Bone marrow (tissue), 2 donors: ENCODE data around the gene TRIM49C.
"Not testable (repeated sequence)": the region's sequence is repeated elsewhere in the genome, so short reads cannot be mapped to it uniquely, and the experiment has no call there.

Experiments used
- DNase-seq, 2 donors: peaks; one replicate each; lab custom pipeline; 2025; lab: John Stamatoyannopoulos, UW

Gene TRIM49C

GRCh38 chr11:90030806-90031205 is at the start of gene TRIM49C:
TSS of gene TRIM49C (plus strand) at chr11:90031106. CDS start at chr11:90035212, 4,106 bp downstream.
- not testable (repeated sequence) for DNase-seq

GRCh38 chr11:90024184-90024583 is 6.7 kb upstream of the TRIM49C start:
- DNase-seq: not testable (repeated sequence)

GRCh38 chr11:90051591-90052209 is 20.8 kb downstream of the TRIM49C start:
- not testable (repeated sequence) for DNase-seq

- DNase-seq: not testable (repeated sequence)
These were observed 21.4 kb downstream of the TRIM49C start for GRCh38 chr11:90052311-90052710.

GRCh38 chr11:90053545-90053944 is 22.6 kb downstream of the TRIM49C start:
- DNase-seq: not testable (repeated sequence)

GRCh38 chr11:90085650-90086049 is 54.7 kb downstream of the TRIM49C start, which contains the start of gene UBTFL1:
TSS of gene UBTFL1 (plus strand) at chr11:90085950. CDS start at chr11:90085950, 0 bp downstream.
- not testable (repeated sequence) for DNase-seq

GRCh38 chr11:90088731-90089130 is 57.8 kb downstream of the TRIM49C start:
- not testable (repeated sequence) for DNase-seq
